ENCODE data around the gene TP53I3.

- no peak for TF ChIP-seq CREB5 (CRISPR knock-in tag; IDR thresholded peaks at IDR 0.05; ENCODE audit: low read depth)
- TF ChIP-seq ZFP3 (CRISPR knock-in tag; IDR thresholded peaks at IDR 0.05) = no peak
- no peak for TF ChIP-seq ARNTL (CRISPR knock-in tag; IDR thresholded peaks at IDR 0.05; ENCODE audit: borderline replicate concordance, low read depth)
- TF ChIP-seq OSR1 (CRISPR knock-in tag; IDR thresholded peaks at IDR 0.05) = no peak
- no peak for TF ChIP-seq ZFP30 (CRISPR knock-in tag; IDR thresholded peaks at IDR 0.05)
- TF ChIP-seq PPARA (CRISPR knock-in tag; IDR thresholded peaks at IDR 0.05; ENCODE audit: borderline replicate concordance) = no peak
- TF ChIP-seq TCF4 (CRISPR knock-in tag; IDR thresholded peaks at IDR 0.05; ENCODE audit: borderline replicate concordance) = no peak
- TF ChIP-seq, protein P1, sequence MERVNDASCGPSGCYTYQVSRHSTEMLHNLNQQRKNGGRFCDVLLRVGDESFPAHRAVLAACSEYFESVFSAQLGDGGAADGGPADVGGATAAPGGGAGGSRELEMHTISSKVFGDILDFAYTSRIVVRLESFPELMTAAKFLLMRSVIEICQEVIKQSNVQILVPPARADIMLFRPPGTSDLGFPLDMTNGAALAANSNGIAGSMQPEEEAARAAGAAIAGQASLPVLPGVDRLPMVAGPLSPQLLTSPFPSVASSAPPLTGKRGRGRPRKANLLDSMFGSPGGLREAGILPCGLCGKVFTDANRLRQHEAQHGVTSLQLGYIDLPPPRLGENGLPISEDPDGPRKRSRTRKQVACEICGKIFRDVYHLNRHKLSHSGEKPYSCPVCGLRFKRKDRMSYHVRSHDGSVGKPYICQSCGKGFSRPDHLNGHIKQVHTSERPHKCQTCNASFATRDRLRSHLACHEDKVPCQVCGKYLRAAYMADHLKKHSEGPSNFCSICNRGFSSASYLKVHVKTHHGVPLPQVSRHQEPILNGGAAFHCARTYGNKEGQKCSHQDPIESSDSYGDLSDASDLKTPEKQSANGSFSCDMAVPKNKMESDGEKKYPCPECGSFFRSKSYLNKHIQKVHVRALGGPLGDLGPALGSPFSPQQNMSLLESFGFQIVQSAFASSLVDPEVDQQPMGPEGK (CRISPR knock-in tag; IDR thresholded peaks at IDR 0.05; ENCODE audit: borderline replicate concordance) = no peak
- TF ChIP-seq SNAI2 (CRISPR knock-in tag; IDR thresholded peaks at IDR 0.05) = no peak
These were observed 44.1 kb downstream of the TP53I3 start for GRCh38 chr2:24040511-24040910.
